PC-3 (cell line): ENCODE measurements around the gene AUH.

Experiments used
- EZH2 ChIP-seq: fragments of 300-600 bp; sonication (generic); IDR thresholded peaks from one replicate; pipeline ENCODE4 v1.6.1; 2017; ENCODE audit warnings: antibody characterized with exemption, mild to moderate bottlenecking, low read length; ENCODE audit not compliant: unreplicated experiment
- EZH2phosphoT487 ChIP-seq: fragments of 300-600 bp; sonication (generic); IDR thresholded peaks from 2 replicates; pipeline ENCODE4 v1.6.1; 2018; ENCODE audit warnings: mild to moderate bottlenecking, antibody characterized with exemption, low read length, borderline replicate concordance
- TF ChIP-seq, protein P1 (sequence below): fragments of 300-600 bp; sonication (generic); conservative IDR thresholded peaks from 2 replicates; pipeline ENCODE4 v1.5.1; 2017; ENCODE audit warnings: antibody characterized with exemption, low read depth, mild to moderate bottlenecking, low read length

DNA sequence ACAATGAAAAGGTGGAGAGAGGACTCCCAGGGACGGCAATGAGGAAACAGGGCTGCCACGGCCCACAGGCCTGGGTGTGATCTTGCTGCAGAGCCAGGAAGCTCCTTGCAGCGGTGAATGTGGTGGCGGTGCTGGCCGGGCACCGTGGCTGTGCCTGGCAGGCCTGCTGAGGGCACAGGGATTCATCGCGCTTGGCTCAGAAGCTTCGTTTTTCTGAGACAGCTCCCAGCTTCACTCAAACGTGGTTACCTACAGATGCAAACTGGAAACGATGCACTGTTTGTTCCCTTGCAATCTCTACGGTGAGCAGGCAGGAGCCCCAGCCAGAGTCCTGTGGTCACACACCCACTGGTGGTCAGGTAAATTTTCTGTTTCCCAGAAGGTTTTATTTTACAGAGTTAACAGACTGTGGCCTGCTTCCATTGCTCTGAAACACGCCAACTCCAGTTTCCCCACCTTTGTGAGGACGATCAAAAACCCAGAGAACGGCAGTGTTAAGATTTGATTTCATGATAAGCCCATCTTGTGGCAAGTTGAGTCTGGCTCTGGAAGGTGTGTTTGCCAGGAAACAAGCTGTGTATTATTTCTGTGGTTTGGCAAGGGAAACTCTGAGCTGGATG is 183.9 kb downstream of the AUH start:
- no peak for TF ChIP-seq EZH2phosphoT487
- TF ChIP-seq, protein P1, sequence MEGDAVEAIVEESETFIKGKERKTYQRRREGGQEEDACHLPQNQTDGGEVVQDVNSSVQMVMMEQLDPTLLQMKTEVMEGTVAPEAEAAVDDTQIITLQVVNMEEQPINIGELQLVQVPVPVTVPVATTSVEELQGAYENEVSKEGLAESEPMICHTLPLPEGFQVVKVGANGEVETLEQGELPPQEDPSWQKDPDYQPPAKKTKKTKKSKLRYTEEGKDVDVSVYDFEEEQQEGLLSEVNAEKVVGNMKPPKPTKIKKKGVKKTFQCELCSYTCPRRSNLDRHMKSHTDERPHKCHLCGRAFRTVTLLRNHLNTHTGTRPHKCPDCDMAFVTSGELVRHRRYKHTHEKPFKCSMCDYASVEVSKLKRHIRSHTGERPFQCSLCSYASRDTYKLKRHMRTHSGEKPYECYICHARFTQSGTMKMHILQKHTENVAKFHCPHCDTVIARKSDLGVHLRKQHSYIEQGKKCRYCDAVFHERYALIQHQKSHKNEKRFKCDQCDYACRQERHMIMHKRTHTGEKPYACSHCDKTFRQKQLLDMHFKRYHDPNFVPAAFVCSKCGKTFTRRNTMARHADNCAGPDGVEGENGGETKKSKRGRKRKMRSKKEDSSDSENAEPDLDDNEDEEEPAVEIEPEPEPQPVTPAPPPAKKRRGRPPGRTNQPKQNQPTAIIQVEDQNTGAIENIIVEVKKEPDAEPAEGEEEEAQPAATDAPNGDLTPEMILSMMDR, result no peak
- TF ChIP-seq EZH2, result no peak
